DND-41 (cell line): ENCODE data around the gene MTHFS.

Source experiments
- ATAC-seq: fragments of 200-7000 bp; cut with Tn5 transposase; 3 replicates; pipeline ENCODE4 v1.9.1; 2021; ENCODE audit warnings: low read depth; ENCODE audit not compliant: insufficient read depth
- DNase-seq: peaks from one replicate; pipeline ENCODE4 v3.0.0-alpha.2; 2020
- H2AFZ ChIP-seq: 2 replicates; pipeline ENCODE4 v1.6.0; 2012; ENCODE audit warnings: low read depth, low read length
- H3K27ac ChIP-seq: 2 replicates; pipeline ENCODE4 v1.5.1; 2012; ENCODE audit warnings: low read length, inconsistent platforms
- H3K27me3 ChIP-seq: fragments of 200-600 bp; sonication (generic); 2 replicates; pipeline ENCODE4 v1.6.0; 2012; ENCODE audit warnings: low read length, mild to moderate bottlenecking, inconsistent platforms; ENCODE audit not compliant: insufficient read depth, poor library complexity
- H3K36me3 ChIP-seq: 2 replicates; pipeline ENCODE4 v1.5.1; 2012; ENCODE audit warnings: low read length, inconsistent platforms; ENCODE audit not compliant: insufficient read depth
- H3K4me1 ChIP-seq: 2 replicates; pipeline ENCODE4 v1.5.1; 2012; ENCODE audit warnings: mild to moderate bottlenecking, low read length; ENCODE audit not compliant: insufficient read depth
- H3K4me2 ChIP-seq: 2 replicates; pipeline ENCODE4 v1.6.0; 2012; ENCODE audit warnings: mild to moderate bottlenecking, moderate library complexity, low read length, inconsistent platforms; ENCODE audit not compliant: insufficient read depth
- H3K4me3 ChIP-seq, 2 experiments: fragments of 200-600 bp in 1 of 2; shearing (Covaris generic) in 1 of 2; 2 replicates each; pipeline ENCODE4 v1.5.1; 2012 to 2016; ENCODE audit warnings: inconsistent platforms in 2 of 2, low read length in 2 of 2, mild to moderate bottlenecking in 2 of 2, low read depth in 1 of 2, moderate library complexity in 1 of 2
- H3K79me2 ChIP-seq: 2 replicates; pipeline ENCODE4 v1.6.0; 2012; ENCODE audit warnings: low read length, inconsistent platforms; ENCODE audit not compliant: insufficient read depth
- H3K9ac ChIP-seq: 2 replicates; pipeline ENCODE4 v1.6.0; 2012; ENCODE audit warnings: low read depth, mild to moderate bottlenecking, inconsistent platforms, low read length, moderate library complexity
- H3K9me3 ChIP-seq: 2 replicates; pipeline ENCODE4 v1.5.1; 2012; ENCODE audit warnings: low read length, moderate library complexity, mild to moderate bottlenecking, inconsistent platforms; ENCODE audit not compliant: insufficient read depth, severe bottlenecking
- H4K20me1 ChIP-seq: 2 replicates; pipeline ENCODE4 v1.6.0; 2012; ENCODE audit warnings: low read length; ENCODE audit not compliant: insufficient read depth
- EZH2 ChIP-seq: IDR thresholded peaks from 3 replicates; pipeline ENCODE4 v1.6.1; 2012; ENCODE audit warnings: borderline replicate concordance, low read depth, mild to moderate bottlenecking, moderate library complexity, low read length, inconsistent platforms; ENCODE audit not compliant: severe bottlenecking
- TF ChIP-seq, protein P1 (sequence below): IDR thresholded peaks from 2 replicates; pipeline ENCODE4 v1.5.1; 2012; ENCODE audit warnings: borderline replicate concordance, low read length, moderate library complexity, mild to moderate bottlenecking; ENCODE audit not compliant: poor library complexity, severe bottlenecking; ENCODE audit errors: extremely low read depth

MTHFS gene

DNA sequence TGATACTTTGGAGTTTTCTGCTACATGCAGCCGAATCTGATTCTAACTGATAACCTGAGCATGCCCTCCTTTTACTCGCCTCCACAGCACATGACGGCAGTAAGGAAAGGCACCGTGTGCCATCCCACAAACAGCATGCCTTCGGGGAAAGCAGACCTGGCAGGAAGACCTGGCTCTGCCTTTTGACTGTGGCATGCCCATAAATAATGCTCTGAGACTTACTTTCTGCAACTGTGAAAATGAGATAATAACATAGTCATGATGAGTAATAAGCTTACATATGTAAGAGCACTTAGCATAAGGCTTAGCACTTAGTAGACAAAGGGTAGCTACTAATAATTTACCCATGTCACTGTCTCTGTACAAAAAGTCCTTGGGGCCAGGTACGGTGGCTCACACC, 32.9 kb downstream of the MTHFS start:
- DNase-seq (no peak), ATAC-seq (no peak)
- H3K79me2 ChIP-seq = no peaks in the 10 kb centered on the region
- peaks cover 24% of the 10 kb centered on the region; the same call in 1 of the 2 replicates for H3K36me3 ChIP-seq
- H4K20me1 ChIP-seq = peaks cover 2% of the 10 kb centered on the region; the same call in 1 of the 2 replicates
- no peak overlapping the region for H3K27ac ChIP-seq
- no peaks in the 10 kb centered on the region for H3K27me3 ChIP-seq
- TF ChIP-seq, protein P1, sequence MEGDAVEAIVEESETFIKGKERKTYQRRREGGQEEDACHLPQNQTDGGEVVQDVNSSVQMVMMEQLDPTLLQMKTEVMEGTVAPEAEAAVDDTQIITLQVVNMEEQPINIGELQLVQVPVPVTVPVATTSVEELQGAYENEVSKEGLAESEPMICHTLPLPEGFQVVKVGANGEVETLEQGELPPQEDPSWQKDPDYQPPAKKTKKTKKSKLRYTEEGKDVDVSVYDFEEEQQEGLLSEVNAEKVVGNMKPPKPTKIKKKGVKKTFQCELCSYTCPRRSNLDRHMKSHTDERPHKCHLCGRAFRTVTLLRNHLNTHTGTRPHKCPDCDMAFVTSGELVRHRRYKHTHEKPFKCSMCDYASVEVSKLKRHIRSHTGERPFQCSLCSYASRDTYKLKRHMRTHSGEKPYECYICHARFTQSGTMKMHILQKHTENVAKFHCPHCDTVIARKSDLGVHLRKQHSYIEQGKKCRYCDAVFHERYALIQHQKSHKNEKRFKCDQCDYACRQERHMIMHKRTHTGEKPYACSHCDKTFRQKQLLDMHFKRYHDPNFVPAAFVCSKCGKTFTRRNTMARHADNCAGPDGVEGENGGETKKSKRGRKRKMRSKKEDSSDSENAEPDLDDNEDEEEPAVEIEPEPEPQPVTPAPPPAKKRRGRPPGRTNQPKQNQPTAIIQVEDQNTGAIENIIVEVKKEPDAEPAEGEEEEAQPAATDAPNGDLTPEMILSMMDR = no peak
- TF ChIP-seq EZH2 = no peak
- H3K4me2 ChIP-seq = no peak overlapping the region
- no peaks in the 10 kb centered on the region for H3K9me3 ChIP-seq
- H3K9ac ChIP-seq = no peak overlapping the region
- H3K4me3 ChIP-seq = no peak overlapping the region
- no peaks in the 10 kb centered on the region for H3K4me1 ChIP-seq
- no peak overlapping the region for H2AFZ ChIP-seq

DNA sequence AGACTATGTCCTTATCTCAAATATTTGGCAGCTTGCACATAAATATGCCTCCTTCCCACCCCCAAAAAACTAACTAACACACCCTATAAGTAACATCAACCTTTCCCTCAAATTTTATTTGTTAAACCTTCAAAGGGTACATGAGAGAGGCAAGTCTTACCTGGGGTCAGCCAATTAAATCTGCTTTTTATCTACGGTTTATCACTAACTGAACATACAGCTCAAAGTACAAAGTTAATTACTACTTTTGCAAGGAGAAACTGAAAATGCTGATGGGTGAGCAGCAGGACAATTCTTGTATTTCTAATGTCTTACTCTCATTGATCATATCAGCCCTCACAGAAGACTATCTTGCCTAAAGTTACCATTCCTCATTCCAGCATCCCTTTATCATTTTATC, 34.6 kb downstream of the MTHFS start:
- H3K27me3 ChIP-seq = no peaks in the 10 kb centered on the region
- no peak overlapping the region for H3K4me3 ChIP-seq
- no peak overlapping the region for H3K9ac ChIP-seq
- no peak for TF ChIP-seq EZH2
- TF ChIP-seq, protein P1 = no peak
- H3K9me3 ChIP-seq = no peaks in the 10 kb centered on the region
- no peaks in the 10 kb centered on the region for H3K79me2 ChIP-seq
- no peak overlapping the region for H3K27ac ChIP-seq
- no peaks in the 10 kb centered on the region for H3K4me1 ChIP-seq
- DNase-seq (no peak), ATAC-seq (no peak)
- H3K36me3 ChIP-seq = peaks cover 18% of the 10 kb centered on the region; the same call in 1 of the 2 replicates
- H4K20me1 ChIP-seq = peaks cover 2% of the 10 kb centered on the region; the same call in 1 of the 2 replicates
- H3K4me2 ChIP-seq = no peak overlapping the region
- no peak overlapping the region for H2AFZ ChIP-seq

DNA sequence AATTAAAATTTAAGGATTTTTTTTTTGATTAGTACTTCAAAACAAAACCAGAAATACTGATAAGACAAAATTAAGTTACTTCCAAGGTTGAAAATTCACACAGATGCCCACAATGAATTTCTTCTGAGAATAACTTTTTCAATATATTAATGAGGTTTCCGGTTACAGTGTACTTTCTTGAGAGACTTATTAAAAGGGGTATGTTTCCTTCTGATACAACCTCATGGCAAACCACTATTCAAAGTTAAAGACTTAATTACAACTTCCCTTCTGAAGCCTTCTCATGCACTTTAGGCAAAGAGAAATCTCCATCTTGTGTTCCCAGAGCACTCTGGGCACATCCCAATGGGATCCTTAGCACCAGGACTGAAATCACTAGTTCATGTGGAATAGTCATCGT, 36.2 kb downstream of the MTHFS start:
- no peak overlapping the region for H3K4me2 ChIP-seq

More for the DNA sequence above, 36.2 kb downstream of the MTHFS start:
- H3K9me3 ChIP-seq = no peaks in the 10 kb centered on the region
- H3K36me3 ChIP-seq = peaks cover 14% of the 10 kb centered on the region; the same call in 1 of the 2 replicates
- H3K27ac ChIP-seq = no peak overlapping the region
- no peaks in the 10 kb centered on the region for H3K4me1 ChIP-seq
- H3K79me2 ChIP-seq = no peaks in the 10 kb centered on the region
- no peak for TF ChIP-seq EZH2
- TF ChIP-seq, protein P1 = no peak
- H3K4me3 ChIP-seq = no peak overlapping the region
- H2AFZ ChIP-seq = no peak overlapping the region
- DNase-seq = no peak
- ATAC-seq = no peak
- no peak overlapping the region for H3K9ac ChIP-seq
- H3K27me3 ChIP-seq = no peaks in the 10 kb centered on the region
- peaks cover 2% of the 10 kb centered on the region; the same call in 1 of the 2 replicates for H4K20me1 ChIP-seq
